ENCODE data around the gene PRR36.
"Not testable (repeated sequence)": the region's sequence is repeated elsewhere in the genome, so short reads cannot be mapped to it uniquely, and the experiment has no call there.

The PRR36 gene

GRCh38 chr19:7863157-7863970 is 10.8 kb downstream of the PRR36 start:
- no peak for TF ChIP-seq CTCF (IDR thresholded peaks at IDR 0.05; ENCODE audit: insufficient read depth, low read length, missing control alignments)
- DNase-seq (ENCODE audit: low read depth, low spot score): no peak
- CTCF ChIA-PET: interaction anchor here (1.6 to 2.4 kb wide), 2 partner anchors 10 to 20 kb away, joined by 3 to 16 read pairs; no protein-coding TSS in a partner anchor
- POLR2A ChIA-PET: interaction anchor here (1.0 kb wide), 1 partner anchor 13 kb away, joined by 4 read pairs; no protein-coding TSS in a partner anchor
- no peak overlapping the region for H3K4me3 ChIP-seq (ENCODE audit: low read depth, low read length)

- H3K4me3 ChIP-seq (ENCODE audit: low read depth, low read length): no peak overlapping the region; the same call in 1 of the 2 replicates
- CTCF ChIA-PET: interaction anchor here (1.0 to 2.7 kb wide), 3 partner anchors 9 to 55 kb away, joined by 4 to 27 read pairs (median 4); partner anchors contain the start of gene MAP2K7
- DNase-seq (ENCODE audit: low read depth, low spot score): no peak
- POLR2A ChIA-PET: no interaction called here
- no peak for TF ChIP-seq CTCF (IDR thresholded peaks at IDR 0.05; ENCODE audit: insufficient read depth, low read length, missing control alignments)
These were observed 11.7 kb downstream of the PRR36 start for GRCh38 chr19:7862413-7862951.

- ChIA-PET POLR2A (no interaction called here), CTCF (interaction anchor here (0.9 to 5.9 kb wide), 6 partner anchors 7 to 65 kb away, joined by 3 to 61 read pairs (median 4); partner anchors contain the start of gene MAP2K7)
- TF ChIP-seq CTCF (IDR thresholded peaks at IDR 0.05; ENCODE audit: insufficient read depth, low read length, missing control alignments): no peak
- DNase-seq (ENCODE audit: low read depth, low spot score): no peak
- no peak overlapping the region; the same call in 1 of the 2 replicates for H3K4me3 ChIP-seq (ENCODE audit: low read depth, low read length)
These were observed 12.4 kb downstream of the PRR36 start for GRCh38 chr19:7861619-7862412.

- no peak for TF ChIP-seq CTCF (IDR thresholded peaks at IDR 0.05; ENCODE audit: insufficient read depth, low read length, missing control alignments)
- CTCF ChIA-PET: interaction anchor here (0.9 to 5.9 kb wide), 5 partner anchors 8 to 66 kb away, joined by 3 to 61 read pairs (median 4); partner anchors contain the start of gene MAP2K7
- no peak for DNase-seq (ENCODE audit: low read depth, low spot score)
- POLR2A ChIA-PET: no interaction called here
- H3K4me3 ChIP-seq (ENCODE audit: low read depth, low read length): no peak overlapping the region
These were observed 13.2 kb downstream of the PRR36 start for GRCh38 chr19:7860714-7861618.

- DNase-seq (ENCODE audit: low read depth, low spot score): no peak
- ChIA-PET POLR2A (no interaction called here), CTCF (interaction anchor here (2.7 to 5.9 kb wide), 2 partner anchors 7 to 9 kb away, joined by 27 to 61 read pairs; no protein-coding TSS in a partner anchor)
- H3K4me3 ChIP-seq (ENCODE audit: low read depth, low read length): no peak overlapping the region
- no peak for TF ChIP-seq CTCF (IDR thresholded peaks at IDR 0.05; ENCODE audit: insufficient read depth, low read length, missing control alignments)
These were observed 14.1 kb downstream of the PRR36 start for GRCh38 chr19:7859831-7860713.

GRCh38 chr19:7859087-7859486 is 15.1 kb downstream of the PRR36 start:
- CTCF ChIA-PET: interaction anchor here (1.2 to 5.9 kb wide), 3 partner anchors 10 to 45 kb away, joined by 3 to 61 read pairs (median 3); partner anchors contain the start of gene MAP2K7
- H3K4me3 ChIP-seq (ENCODE audit: low read depth, low read length); DNase-seq (ENCODE audit: low read depth, low spot score); POLR2A ChIA-PET: not testable (repeated sequence)

Data from AG04449 (cell line).